A673 (cell line): ENCODE data around the gene STAMBP. TPM values are rescaled to one million over a fixed set of nuclear protein-coding genes. Genes with fewer than 3 reads are reported as not detected.

Experiments used
- BruUV-seq: library from RNA; stranded (reverse); fragments of 400-500 nt; replicated peaks from 2 replicates; lab custom pipeline; 2021; lab: Mats Ljungman, UMichigan
- CTCF ChIA-PET: fragments of 300-600 bp; sonication (Branson Sonifier 250); formaldehyde crosslinking; loops from one replicate; lab custom pipeline; 2022; ENCODE audit warnings: antibody characterized with exemption; lab: Charles Lee
- POLR2A ChIA-PET: fragments of 300-600 bp; sonication (Branson Sonifier 250); formaldehyde crosslinking; loops from one replicate; lab custom pipeline; 2022; ENCODE audit warnings: antibody characterized with exemption; ENCODE audit not compliant: low non-redundant PET; lab: Charles Lee
- DNase-seq: peaks from one replicate; pipeline ENCODE4 v3.0.0-alpha.2; 2015; ENCODE audit warnings: low spot score
- H3K27ac ChIP-seq: fragments of 200-600 bp; sonication (generic); 2 replicates; pipeline ENCODE4 v1.5.1; 2016; ENCODE audit warnings: mixed run types, low read depth, mild to moderate bottlenecking, mixed read lengths, antibody characterized with exemption, low read length; ENCODE audit not compliant: poor library complexity, severe bottlenecking
- H3K27me3 ChIP-seq: fragments of 200-600 bp; sonication (generic); replicated peaks from 2 replicates; pipeline ENCODE4 v1.6.1; 2017; ENCODE audit warnings: mixed run types, low read depth, mild to moderate bottlenecking, mixed read lengths, antibody characterized with exemption, low read length; ENCODE audit not compliant: insufficient read depth, poor library complexity
- H3K36me3 ChIP-seq: fragments of 200-600 bp; sonication (generic); 2 replicates; pipeline ENCODE4 v1.6.1; 2016; ENCODE audit warnings: mixed run types, mild to moderate bottlenecking, mixed read lengths, antibody characterized with exemption, low read length; ENCODE audit not compliant: insufficient read depth, poor library complexity, severe bottlenecking
- H3K4me1 ChIP-seq: fragments of 200-600 bp; sonication (generic); 2 replicates; pipeline ENCODE4 v1.6.1; 2017; ENCODE audit warnings: mixed run types, mild to moderate bottlenecking, mixed read lengths, antibody characterized with exemption, low read length; ENCODE audit not compliant: insufficient read depth, poor library complexity, severe bottlenecking
- H3K4me3 ChIP-seq: fragments of 200-600 bp; sonication (generic); 2 replicates; pipeline ENCODE4 v1.5.1; 2016; ENCODE audit warnings: low read depth, mixed run types, mild to moderate bottlenecking, mixed read lengths, low read length; ENCODE audit not compliant: poor library complexity, severe bottlenecking
- H3K9me3 ChIP-seq: fragments of 200-600 bp; sonication (generic); 2 replicates; pipeline ENCODE4 v1.6.1; 2016; ENCODE audit warnings: mixed run types, low read depth, mild to moderate bottlenecking, mixed read lengths, antibody characterized with exemption, low read length; ENCODE audit not compliant: poor library complexity, severe bottlenecking
- EZH2 ChIP-seq: fragments of 200-600 bp; sonication (generic); IDR thresholded peaks from 2 replicates; pipeline ENCODE4 v1.6.1; 2017; ENCODE audit warnings: borderline replicate concordance, low read depth, mild to moderate bottlenecking, mixed read lengths, antibody characterized with exemption, low read length; ENCODE audit not compliant: poor library complexity, severe bottlenecking
- intact Hi-C: fragments of 100-400 bp; cut with micrococcal nuclease; formaldehyde crosslinking; loops from one replicate; pipeline ENCODE4 v1.10.0; 2022; ENCODE audit not compliant: unreplicated experiment
- total RNA-seq: library from RNA; stranded (reverse); gene quantifications from 2 replicates; pipeline ENCODE4 v1.2.3, GENCODE V29; 2021
- TF ChIP-seq, protein P1 (sequence below): fragments of 300-800, 200-600 bp; sonication (generic); conservative IDR thresholded peaks from 2 replicates; pipeline ENCODE4 v1.5.1; 2017; ENCODE audit warnings: low read depth, mild to moderate bottlenecking, antibody characterized with exemption, low read length, moderate library complexity, mixed read lengths

The STAMBP gene
- total RNA-seq, 1 experiment from 2014 or later, result 67.1 TPM

- H3K27ac ChIP-seq, result no peak overlapping the region
- H3K9me3 ChIP-seq, result no peaks in the 10 kb centered on the region
- DNase-seq, result no peak
- TF ChIP-seq, protein P1, sequence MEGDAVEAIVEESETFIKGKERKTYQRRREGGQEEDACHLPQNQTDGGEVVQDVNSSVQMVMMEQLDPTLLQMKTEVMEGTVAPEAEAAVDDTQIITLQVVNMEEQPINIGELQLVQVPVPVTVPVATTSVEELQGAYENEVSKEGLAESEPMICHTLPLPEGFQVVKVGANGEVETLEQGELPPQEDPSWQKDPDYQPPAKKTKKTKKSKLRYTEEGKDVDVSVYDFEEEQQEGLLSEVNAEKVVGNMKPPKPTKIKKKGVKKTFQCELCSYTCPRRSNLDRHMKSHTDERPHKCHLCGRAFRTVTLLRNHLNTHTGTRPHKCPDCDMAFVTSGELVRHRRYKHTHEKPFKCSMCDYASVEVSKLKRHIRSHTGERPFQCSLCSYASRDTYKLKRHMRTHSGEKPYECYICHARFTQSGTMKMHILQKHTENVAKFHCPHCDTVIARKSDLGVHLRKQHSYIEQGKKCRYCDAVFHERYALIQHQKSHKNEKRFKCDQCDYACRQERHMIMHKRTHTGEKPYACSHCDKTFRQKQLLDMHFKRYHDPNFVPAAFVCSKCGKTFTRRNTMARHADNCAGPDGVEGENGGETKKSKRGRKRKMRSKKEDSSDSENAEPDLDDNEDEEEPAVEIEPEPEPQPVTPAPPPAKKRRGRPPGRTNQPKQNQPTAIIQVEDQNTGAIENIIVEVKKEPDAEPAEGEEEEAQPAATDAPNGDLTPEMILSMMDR, result no peak
- TF ChIP-seq EZH2, result no peak
- BruUV-seq, result no TSS peak
- ChIA-PET CTCF (no interaction called here), POLR2A (no interaction called here)
- intact Hi-C loops, result no loop called here
- peaks cover 62% of the 10 kb centered on the region for H3K36me3 ChIP-seq
- H3K4me3 ChIP-seq, result no peak overlapping the region
- no peaks in the 10 kb centered on the region for H3K4me1 ChIP-seq
- H3K27me3 ChIP-seq, result no peaks in the 10 kb centered on the region
Observed at GRCh38 chr2:73844087-73844486, 15.3 kb downstream of the STAMBP start.

- intact Hi-C loops, result no loop called here
- POLR2A ChIA-PET, result no interaction called here
- no TSS peak for BruUV-seq
Observed at GRCh38 chr2:73850009-73850408, 21.2 kb downstream of the STAMBP start.

DNA sequence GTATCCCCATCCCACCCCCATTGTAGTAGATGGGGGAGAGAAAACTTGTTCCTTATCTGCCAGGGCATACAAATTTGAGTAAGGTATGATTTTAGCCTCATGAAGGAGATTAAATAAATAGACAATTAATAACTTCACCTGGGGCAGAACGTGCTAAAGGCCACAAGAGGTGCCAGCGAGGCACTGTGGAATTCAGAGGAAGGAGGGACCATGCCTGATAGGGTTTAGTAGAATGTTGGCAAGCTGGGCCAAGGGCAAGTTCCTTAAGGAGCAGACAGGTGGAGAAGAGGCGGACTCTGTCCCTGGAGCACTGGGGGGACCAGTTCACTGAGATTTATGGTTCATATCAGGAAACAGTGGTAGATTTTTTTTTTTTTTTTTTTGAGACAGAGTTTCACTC lies 22.5 kb downstream of the STAMBP start:
- no TSS peak for BruUV-seq
- TF ChIP-seq, protein P1, result peak; percentile 44
- no peak for TF ChIP-seq EZH2
- intact Hi-C loops, result no loop called here
- Histone ChIP-seq H3K4me3 (no peak overlapping the region), H3K9me3 (no peaks in the 10 kb centered on the region), H3K27me3 (no peaks in the 10 kb centered on the region), H3K27ac (no peak overlapping the region), H3K4me1 (no peaks in the 10 kb centered on the region), H3K36me3 (peaks cover 72% of the 10 kb centered on the region)
- ChIA-PET CTCF (no interaction called here), POLR2A (no interaction called here)
- DNase-seq, result peak; percentile 26

More at GRCh38 chr2:73850009-73850408, 21.2 kb downstream of the STAMBP start:
- Histone ChIP-seq H3K27ac (no peak overlapping the region), H3K9me3 (no peaks in the 10 kb centered on the region), H3K4me1 (no peaks in the 10 kb centered on the region), H3K4me3 (no peak overlapping the region), H3K27me3 (no peaks in the 10 kb centered on the region), H3K36me3 (peaks cover 81% of the 10 kb centered on the region)
- no peak for DNase-seq
- CTCF ChIA-PET, result no interaction called here
- TF ChIP-seq, protein P1, result no peak
- no peak for TF ChIP-seq EZH2
